ENCODE results near the gene NBAS.

Gene NBAS

DNA sequence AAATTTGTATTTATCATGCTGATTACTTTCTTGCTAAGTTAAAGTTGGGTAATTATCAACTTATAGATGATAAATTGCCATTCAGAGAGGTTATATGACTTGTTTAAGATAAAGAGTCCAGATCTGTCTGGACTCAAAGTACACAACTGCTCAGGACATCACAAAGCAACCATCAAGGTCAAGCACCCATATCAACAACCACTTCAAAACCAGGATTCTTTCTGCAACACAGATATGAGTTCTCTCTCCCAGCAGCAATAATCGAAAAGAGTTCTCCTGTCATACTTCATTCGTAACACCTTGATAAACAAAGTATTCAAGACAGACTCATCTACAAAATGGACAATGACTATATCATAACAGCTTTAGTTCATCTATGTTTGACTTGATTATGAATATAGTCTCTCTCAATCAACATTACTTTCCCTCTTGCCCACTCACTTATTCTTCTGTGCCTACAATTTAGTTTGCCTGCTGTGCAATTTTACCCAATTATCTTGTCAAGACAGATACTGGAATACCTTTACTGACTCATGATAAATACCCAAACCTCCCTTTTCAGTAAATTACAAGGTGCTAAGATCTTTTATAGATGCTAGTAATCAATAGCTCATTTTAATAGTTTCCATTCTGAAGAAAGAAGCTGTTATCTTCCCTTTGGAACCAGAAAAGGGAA, 281.8 kb downstream of the NBAS start:
- Histone ChIP-seq H3K9me3 (no peaks in the 10 kb centered on the region), H3K4me1 (no peaks in the 10 kb centered on the region), H3K36me3 (peaks cover 17 to 30% (median 20%) of the 10 kb centered on the region in 3 donors), H3K27ac (no peak overlapping the region), H3K4me3 (no peak overlapping the region), H3K27me3 (no peaks in the 10 kb centered on the region)
- TF ChIP-seq, protein P1, sequence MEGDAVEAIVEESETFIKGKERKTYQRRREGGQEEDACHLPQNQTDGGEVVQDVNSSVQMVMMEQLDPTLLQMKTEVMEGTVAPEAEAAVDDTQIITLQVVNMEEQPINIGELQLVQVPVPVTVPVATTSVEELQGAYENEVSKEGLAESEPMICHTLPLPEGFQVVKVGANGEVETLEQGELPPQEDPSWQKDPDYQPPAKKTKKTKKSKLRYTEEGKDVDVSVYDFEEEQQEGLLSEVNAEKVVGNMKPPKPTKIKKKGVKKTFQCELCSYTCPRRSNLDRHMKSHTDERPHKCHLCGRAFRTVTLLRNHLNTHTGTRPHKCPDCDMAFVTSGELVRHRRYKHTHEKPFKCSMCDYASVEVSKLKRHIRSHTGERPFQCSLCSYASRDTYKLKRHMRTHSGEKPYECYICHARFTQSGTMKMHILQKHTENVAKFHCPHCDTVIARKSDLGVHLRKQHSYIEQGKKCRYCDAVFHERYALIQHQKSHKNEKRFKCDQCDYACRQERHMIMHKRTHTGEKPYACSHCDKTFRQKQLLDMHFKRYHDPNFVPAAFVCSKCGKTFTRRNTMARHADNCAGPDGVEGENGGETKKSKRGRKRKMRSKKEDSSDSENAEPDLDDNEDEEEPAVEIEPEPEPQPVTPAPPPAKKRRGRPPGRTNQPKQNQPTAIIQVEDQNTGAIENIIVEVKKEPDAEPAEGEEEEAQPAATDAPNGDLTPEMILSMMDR (IDR thresholded peaks at IDR 0.05): no peak
- no peak for DNase-seq
- intact Hi-C loops (cut with DNase I; ENCODE audit: low total_unique reads): no loop called here

DNA sequence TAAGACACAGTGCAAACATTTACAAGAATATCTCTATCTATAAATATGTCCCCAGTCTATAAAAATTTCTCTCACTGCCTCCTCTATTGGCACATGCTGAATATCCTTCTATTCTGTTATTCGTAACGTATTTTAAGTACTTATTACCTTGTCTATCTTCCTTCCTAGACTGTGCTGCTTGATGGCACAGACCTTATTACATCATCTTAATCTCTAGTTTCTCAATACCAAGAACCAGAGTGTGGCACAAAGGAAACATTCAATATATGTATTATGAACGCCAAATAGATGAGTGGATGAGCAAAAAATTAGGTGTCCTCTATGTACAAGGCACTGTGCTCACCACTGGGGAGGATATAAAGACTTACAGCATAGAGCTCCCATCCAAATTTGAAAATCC, 282.8 kb downstream of the NBAS start:
- no peak overlapping the region for H3K4me3 ChIP-seq
- H3K27ac ChIP-seq: no peak overlapping the region
- H3K9me3 ChIP-seq: no peaks in the 10 kb centered on the region
- no peak for DNase-seq
- no peaks in the 10 kb centered on the region for H3K4me1 ChIP-seq
- H3K36me3 ChIP-seq: peaks cover 17 to 34% (median 23%) of the 10 kb centered on the region in 3 donors
- TF ChIP-seq, protein P1 (IDR thresholded peaks at IDR 0.05): no peak
- intact Hi-C loops (cut with DNase I; ENCODE audit: low total_unique reads): no loop called here
- H3K27me3 ChIP-seq: no peaks in the 10 kb centered on the region

DNA sequence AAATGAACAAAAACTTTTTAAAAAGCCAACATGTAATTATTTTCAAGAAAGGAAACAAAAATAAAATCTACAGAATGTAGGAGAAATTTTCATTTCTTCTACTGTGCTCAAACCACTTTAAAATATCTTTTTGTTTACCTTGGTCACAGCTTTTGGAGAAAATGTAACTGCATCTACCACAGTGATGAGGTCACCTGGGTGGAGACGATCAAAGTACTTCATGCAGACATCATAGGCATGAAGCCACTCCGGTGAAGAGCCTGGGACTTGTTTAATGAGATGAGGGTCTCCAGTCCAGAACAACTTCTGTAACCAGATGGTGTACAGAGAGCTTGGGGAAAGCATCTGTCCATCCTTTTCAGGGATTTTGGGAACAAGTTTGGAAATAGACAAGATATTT, 285.8 kb downstream of the NBAS start:
- intact Hi-C loops (cut with DNase I; ENCODE audit: low total_unique reads): no loop called here
- DNase-seq: no peak
- Histone ChIP-seq H3K27me3 (no peaks in the 10 kb centered on the region), H3K9me3 (no peaks in the 10 kb centered on the region), H3K36me3 (peaks cover 16 to 30% (median 25%) of the 10 kb centered on the region in 3 donors), H3K4me1 (no peaks in the 10 kb centered on the region), H3K27ac (no peak overlapping the region), H3K4me3 (no peak overlapping the region)
- TF ChIP-seq, protein P1 (IDR thresholded peaks at IDR 0.05): no peak

DNA sequence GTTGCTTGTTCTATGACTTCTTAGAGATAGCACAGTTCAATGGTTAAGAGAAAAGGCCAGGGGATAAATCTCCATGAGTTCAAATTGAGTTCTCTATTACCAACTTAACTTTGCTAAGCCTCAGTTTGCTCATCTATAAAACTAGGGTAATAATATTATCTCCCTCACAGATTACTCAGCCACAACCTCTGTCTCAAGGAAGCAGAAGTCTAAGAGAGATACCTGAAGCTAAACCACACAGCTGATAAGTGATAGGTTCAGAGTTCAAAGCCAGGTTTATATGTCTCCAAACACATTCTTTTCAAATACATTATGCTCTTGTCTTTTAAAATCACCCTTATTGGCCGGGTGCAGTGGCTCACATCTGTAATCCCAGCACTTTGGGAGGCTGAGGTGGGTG, 287.7 kb downstream of the NBAS start:
- Histone ChIP-seq H3K9me3 (no peaks in the 10 kb centered on the region), H3K4me1 (no peaks in the 10 kb centered on the region), H3K27me3 (no peaks in the 10 kb centered on the region), H3K27ac (no peak overlapping the region), H3K36me3 (peaks cover 16 to 30% (median 30%) of the 10 kb centered on the region in 3 donors), H3K4me3 (no peak overlapping the region)
- no peak for DNase-seq
- intact Hi-C loops (cut with DNase I; ENCODE audit: low total_unique reads): no loop called here
- TF ChIP-seq, protein P1 (IDR thresholded peaks at IDR 0.05): no peak

DNA sequence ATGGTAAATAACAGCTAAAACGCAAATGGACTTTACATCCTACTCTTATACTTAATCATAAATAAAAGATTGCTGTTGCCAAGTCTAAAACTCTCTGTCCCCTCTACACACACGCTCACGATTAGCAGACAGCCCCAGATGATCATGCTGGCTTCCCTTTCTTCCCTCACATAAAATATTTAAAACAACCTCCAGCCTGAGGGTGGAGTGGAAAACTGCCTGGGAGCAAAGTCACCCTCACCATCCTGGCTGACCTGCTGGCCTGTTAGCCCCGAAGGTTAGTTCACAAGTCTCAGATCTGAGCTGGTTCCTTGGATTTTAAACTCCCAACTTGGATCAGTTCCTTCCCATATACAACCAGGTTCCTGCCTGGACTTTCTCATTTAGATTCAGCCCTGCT, 288.2 kb downstream of the NBAS start:
- no peak overlapping the region for H3K4me3 ChIP-seq
- H3K4me1 ChIP-seq: no peaks in the 10 kb centered on the region
- H3K9me3 ChIP-seq: no peaks in the 10 kb centered on the region
- TF ChIP-seq, protein P1 (IDR thresholded peaks at IDR 0.05): no peak
- peaks cover 16 to 32% (median 30%) of the 10 kb centered on the region in 3 donors for H3K36me3 ChIP-seq
- intact Hi-C loops (cut with DNase I; ENCODE audit: low total_unique reads): no loop called here
- DNase-seq: no peak
- H3K27me3 ChIP-seq: no peaks in the 10 kb centered on the region
- no peak overlapping the region for H3K27ac ChIP-seq

Data from tibial artery (tissue), 4 donors.